GF-D8 (cell line): Measurements from ENCODE around the gene TSC22D4.
A peak's percentile ranks its signal among the peaks of the same experiment; 100 is the strongest.
"Not testable (repeated sequence)": the region's sequence is repeated elsewhere in the genome, so short reads cannot be mapped to it uniquely, and the experiment has no call there.

Experiments used
- DNase-seq: peaks from one replicate; lab custom pipeline; 2025; lab: John Stamatoyannopoulos, UW

TSC22D4 gene

DNA sequence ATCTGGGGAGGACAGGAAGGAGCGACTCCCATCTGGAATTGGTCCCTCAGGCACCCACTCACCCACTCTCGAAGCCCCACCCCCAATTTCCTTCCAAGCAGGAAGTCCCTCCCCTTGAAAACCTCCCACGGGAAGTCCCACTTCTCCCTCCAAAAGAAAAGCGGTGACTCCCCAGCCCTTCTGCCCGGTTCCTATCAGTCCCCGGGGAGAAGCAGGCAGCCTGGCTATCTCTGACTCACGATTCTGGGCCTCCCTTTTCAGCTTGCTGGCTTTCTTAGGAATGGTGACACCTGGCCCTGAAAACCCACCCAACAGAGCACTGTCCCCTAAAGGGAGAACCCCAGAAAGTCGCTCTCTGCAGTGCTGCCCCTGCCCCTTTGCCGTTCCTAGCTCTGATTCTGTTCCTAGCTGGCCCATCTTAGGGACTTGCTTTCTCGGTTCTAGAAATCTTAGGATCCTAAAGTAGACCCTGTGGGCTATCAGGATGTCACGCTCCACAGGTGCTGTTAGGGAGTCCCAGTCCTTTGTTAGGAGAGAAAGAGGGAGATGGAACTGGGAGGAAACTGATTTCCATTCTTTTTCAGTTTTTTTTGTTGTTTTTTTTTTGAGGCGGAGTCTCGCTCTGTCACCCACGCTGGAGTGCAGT is 6.0 kb downstream of the TSC22D4 start:
- DNase-seq, result no peak

DNA sequence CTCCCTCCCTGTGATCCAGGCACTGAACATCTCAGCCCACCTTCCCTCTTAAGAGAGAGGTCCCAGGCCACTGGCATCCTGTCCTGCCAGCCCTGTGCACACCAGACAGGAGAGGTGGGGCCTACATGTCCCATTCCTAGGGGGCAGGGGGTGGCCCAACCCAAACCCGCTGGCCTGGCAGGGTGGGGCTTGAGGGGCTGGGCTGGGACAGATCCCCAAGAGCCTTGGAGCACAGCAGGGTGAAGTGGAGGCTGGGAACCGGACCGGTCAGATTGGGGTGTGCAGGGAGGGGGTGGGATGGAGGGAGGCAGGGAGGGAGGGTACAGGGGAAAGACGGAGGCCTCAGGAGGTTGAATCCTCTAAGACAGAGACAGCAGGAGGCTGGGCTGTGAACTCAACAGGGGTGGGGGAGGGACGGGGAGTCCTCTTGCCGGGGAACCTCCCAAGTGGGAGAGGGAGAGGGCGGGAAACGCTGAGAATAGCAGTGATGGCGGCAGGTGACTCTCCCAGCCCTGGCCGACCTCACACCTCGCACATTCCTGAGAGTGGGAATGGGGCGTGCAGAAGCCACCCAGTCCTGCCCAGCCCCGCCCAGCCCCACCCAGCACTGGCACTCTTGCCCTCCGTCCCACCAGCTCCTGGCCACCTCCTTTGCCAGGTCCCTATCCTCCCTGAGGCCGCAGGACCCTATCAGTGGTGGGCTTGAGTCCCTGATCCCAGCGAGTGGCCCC is 6.7 kb downstream of the TSC22D4 start:
- DNase-seq, result no peak

- no peak for DNase-seq
Observed at GRCh38 chr7:100471021-100471420, 8.0 kb downstream of the TSC22D4 start.

DNA sequence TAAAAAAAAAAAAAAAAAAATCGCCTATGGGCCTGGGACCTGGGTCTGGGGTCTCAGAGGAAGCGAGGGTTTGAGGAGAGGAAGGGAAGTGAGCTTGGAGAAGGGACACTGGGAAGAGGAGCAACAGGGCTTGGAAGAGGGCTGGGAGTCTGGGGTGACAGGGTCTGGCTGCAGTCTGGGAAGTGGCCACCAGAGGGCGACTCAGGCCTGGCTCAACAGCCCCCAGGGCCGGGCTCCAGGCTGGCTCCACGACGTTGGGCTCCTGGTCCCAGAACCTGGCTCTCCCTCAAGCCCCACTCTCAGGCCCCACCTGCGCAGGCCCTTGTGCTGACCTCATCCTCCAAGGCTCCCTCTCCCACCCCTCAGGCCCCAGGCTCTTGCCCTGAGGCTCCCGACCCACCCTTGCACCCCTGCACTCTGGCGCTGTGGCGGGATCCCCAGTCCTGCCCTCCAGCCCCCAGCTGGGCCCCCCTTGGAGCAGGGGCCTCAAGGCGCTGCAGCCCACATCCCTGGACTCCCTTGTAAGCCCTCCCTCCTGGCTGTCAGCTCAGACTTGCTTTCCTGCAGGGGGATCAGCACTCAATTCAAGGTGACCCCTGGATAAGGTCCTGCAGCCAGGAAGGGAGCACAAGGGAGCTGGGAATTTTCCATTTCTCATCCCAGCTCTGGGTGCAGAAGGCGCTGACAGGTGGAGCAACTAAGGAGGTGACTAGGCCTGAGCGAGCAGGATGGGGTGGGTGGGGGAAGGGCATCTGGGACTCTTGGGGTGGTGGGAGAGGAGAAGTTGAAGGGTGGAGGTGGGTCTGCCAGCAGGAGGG is 9.6 kb downstream of the TSC22D4 start:
- DNase-seq, result peak; percentile 19

DNA sequence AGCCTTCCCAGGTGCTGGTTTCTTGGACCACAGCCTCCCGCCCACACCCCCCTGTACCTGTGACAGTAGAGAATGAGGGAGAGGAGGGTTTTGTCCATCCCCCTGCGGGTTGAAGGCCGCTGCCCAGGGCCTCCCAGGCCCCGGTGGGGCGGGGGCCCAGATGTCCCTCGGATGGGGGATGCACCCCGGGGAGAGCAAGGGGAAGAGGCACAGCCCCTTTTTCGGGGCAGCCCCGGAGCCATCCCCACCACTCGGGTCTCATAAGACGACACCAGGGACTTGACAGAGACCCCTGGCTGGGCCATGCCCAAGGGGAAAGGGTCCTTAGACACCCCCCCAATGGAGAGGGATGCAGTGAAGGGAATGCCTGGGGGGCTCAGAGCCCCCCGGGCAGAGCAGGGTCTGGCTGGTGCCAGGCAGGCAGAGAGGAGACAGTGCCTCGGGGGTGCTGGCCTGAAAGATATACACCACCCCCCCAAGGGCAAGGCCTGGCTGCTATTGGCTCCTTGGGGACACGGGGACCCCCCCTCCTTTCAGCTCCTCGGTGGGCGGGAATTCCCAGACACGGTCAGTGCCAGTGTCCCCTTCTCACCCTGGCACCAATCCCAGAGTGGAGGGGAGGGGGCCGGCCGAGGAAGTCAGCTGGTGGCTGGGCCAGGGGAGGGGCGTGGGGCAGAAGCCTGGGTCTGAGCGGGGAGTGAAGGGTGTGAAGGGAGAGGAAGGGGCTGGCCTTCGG is 11.2 kb downstream of the TSC22D4 start:
- DNase-seq, result no peak

DNA sequence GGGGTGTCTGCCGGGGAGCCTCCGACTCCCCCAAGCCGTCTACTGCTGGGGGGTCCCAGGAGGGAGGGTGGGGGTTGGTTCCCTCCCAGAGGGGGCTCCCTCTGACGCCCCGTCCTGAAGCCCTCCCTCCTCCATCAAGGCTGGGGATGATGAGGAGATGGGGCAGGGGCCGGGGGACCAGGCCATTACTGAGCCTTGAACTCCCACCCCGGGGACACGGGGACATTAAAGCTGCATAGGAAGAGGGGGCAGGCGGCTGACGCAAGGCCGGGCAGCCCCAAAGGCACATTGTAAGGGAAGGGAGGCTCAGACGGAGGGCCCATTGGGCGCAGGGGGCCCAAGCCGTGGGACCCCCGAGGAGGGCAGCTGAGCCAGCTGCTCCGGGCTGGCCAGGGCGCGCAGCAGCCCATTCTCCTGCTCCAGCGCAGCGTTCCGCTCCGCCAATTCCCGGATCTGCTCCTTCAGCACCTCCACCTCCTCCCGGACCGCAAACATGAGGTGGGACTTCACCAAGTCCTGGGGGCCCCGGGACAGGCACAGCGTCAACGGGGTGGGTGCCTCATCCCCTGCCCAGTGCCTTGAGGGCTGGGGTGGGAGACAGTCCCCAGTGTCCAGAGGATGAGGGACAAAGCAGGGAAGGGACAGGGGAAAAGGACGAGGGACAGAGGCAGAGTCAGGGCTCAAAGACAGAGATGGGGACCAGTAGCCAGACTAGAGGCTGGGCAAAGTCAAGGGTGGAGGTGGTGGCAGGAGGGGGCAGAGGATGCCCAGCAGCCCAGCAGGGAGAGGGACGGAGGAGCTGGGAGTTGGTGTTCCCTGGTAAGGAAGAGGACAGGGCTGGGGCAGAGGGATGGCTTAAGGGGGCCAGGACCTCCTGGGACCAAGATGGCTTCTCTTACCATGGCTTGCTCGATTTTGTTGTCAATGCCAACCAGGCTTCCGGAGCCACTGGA is 12.1 kb downstream of the TSC22D4 start:
- no peak for DNase-seq

GRCh38 chr7:100465702-100466311 is 13.2 kb downstream of the TSC22D4 start:
- DNase-seq, result no peak

GRCh38 chr7:100465299-100465698 is 13.7 kb downstream of the TSC22D4 start:
- DNase-seq, result no peak

GRCh38 chr7:100464791-100465190 is 14.2 kb downstream of the TSC22D4 start:
- DNase-seq, result no peak

DNA sequence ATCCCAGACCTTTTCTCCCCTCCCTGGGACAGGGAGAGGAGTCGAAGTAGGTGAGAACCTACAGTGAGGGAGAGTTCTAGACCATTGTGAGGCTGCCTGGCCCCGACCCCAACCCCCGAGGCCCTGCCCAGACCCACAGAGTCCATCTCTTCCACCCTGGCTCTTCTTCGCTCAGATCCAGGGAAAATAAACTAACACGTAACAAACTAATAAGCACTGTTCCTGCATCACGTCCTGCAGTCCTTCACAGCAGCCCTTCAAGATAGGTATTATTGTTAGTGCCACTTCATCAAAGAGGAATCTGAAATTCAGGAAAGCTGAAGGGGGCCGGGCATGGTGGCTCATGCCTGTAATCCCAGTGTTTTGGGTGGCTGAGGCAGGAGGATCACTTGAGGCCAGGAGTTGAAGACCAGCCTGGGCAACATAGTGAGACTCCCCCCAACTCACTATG is 14.8 kb downstream of the TSC22D4 start, which contains the start of gene SPACDR:
Gene SPACDR (minus strand): TSS at position 51 of the 451 bp plus-strand sequence. CDS start 235 bp downstream, outside the sequence.
- DNase-seq, result no peak

DNA sequence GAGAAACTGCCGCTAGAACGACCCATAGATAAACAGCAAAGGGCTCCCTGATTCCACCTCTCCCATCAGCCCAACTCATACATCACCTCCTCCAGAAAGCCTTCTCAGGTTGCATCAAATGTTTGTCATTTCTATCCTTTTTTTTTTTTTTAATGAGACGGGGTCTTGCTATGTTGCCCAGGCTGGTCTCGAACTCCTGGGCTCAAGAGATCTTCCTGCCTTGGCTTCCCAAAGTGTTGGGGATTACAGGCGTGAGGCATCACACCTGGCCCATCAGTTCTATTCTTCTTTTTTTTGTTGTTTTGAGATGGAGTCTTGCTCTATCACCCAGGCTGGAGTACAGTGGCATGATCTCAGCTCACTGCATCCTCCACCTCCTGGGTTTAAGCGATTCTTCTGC is 22.0 kb downstream of the TSC22D4 start:
- DNase-seq, result no peak

DNA sequence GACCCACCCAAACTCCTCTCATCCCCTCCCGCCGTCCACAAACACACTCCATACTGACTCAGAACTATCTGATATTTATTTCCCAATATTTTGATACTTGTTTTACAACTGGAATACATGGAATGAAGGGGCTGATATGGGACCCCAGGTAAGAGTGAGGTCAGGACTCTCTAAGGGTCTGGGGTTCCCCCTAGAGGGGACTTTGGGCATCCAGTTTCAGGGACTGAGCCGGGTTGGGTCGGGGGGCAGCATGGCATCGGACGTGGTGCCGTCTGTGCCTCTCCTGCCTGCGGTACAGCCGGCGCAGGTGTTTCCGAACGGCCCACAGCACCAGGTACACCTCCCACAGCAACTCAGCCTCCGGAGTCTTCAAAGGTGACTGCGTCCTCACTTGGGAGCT is 22.5 kb downstream of the TSC22D4 start:
- DNase-seq, result no peak

DNA sequence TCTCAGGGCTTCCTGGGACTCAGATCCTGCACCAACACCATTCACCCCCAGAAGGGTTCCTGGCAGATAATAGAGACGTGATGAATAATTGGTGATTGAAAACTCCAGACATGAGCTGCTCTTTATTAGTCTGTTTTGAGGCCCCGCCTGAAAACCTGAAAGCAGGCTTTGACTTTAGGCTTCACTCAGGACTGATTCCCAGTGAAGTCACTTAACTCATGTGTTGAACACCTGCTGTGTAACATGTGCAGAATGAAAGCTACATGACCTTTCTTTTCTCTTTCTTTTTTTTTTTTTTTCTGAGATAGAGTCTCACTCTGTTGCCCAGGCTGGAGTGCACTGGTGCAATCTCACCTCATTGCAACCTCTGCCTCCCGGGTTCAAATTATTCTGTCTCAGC is 23.8 kb downstream of the TSC22D4 start:
- no peak for DNase-seq

- not testable (repeated sequence) for DNase-seq
Observed at GRCh38 chr7:100453854-100454253, 25.2 kb downstream of the TSC22D4 start.

- DNase-seq, result no peak
Observed at GRCh38 chr7:100452513-100452912, 26.5 kb downstream of the TSC22D4 start.

GRCh38 chr7:100449190-100449795 is 29.7 kb downstream of the TSC22D4 start:
- no peak for DNase-seq

DNA sequence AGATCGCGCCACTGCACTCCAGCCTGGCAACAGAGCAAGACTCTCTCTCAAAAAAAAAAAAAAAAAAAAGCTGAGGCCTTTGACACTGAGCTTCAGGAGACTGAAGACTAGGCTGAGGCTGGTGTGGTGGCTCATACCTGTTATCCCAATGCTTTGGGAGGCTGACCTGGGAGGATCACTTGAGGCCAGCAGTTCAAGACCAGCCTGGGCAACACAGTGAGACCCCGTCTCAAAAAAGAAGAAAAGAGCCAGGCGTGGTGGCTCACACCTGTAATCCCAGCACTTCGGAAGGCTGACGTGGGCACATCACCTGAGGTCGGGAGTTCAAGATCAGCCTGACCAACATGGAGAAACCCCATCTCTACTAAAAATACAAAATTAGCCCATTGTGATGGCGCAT is 31.7 kb downstream of the TSC22D4 start:
- not testable (repeated sequence) for DNase-seq

GRCh38 chr7:100446040-100446439 is 33.0 kb downstream of the TSC22D4 start:
- DNase-seq, result no peak

DNA sequence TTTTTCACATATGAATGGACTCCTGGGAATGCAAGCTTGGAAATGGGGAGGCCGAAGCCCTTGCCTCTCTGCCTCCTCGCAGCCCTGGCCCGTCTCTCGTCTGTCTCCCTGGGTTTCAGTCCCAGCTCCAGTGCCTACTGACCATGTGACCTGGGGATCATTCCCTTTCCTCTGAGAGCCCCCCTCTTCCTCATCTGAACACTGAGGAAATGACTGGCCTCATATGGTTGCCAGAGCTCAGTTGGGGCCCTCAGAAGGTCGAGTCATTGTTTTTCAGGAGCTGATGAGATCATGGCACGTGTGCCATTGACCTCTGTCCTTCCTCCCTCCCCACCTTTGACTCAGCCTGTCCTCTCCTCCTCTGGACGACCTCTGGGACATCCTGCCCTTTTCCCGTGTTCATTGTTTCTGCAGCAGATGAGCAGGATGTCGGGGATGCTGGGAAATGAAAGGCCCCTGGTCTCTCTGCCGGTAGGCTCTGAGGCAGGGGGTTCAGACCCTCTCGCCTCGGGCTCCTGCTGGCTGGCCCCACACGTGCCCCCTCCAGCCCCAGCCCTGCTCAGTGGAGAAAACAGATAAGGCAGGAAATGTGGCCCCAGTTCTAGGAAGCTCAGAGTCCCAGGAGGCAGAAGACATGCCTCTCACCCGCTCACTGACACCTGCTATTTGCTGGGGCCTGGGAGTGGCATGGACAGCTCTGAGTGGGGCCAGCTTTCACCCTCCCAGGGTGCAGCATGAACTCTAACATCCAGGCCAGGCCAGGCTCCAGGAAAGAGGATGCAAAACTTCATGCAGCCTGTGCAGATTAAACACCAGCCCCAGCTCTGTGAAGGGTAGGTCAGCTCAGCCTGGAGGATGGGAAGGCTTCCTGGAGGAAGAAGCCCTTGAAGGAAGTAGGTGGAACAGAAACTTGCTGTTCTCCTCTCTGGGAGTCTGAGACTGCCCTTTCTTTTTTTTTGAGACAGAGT is 34.4 kb downstream of the TSC22D4 start:
- peak; percentile 89 for DNase-seq
